ENCODE results near the gene ARHGEF28.

ARHGEF28 gene

DNA sequence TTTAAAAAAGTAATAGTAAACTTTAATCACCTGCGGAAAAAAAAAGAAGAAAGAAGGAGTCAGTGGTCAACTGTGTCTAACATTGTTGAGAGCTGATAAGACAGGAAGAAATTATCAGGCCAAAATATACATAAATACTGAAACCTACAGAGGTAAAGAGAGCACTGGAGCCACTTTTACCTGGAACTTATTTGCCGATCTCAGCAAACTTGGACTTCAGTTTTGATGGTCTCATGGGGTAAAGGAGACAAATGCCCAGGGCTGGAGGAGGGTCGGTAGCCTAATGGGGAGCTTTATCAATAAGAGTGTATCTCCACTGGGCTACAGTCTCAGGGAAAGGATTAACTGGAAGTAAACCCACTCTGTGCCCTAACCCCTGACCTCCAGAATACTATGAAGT lies 26.6 kb upstream of the ARHGEF28 start:
- WGBS, result 98% methylated on average over 2 of the region's 3 CpGs

DNA sequence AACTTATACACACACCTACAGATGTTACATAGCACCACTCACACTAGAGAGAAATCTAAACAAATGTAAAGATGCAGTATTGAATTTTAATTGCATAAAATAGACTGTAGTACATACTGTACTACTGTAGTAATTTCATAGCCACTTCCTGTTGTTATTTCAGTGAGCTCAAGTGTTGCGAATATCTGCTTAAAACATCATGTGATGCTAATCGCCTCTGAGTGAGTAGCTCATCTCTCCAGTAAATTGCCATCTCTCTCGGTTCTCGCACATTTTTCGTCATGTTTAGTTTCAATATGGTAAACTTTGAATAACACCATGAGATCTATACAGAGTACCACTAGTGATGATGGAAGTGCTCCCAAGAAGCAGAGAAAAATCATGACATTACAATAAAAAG lies 22.0 kb upstream of the ARHGEF28 start:
- H3K27ac ChIP-seq (ENCODE audit: low read length, poor library complexity, severe bottlenecking), result no peak overlapping the region

More for the DNA sequence above, 26.6 kb upstream of the ARHGEF28 start:
- H2BK15ac ChIP-seq (ENCODE audit: low read depth, poor library complexity, severe bottlenecking), result no peak overlapping the region
- H3K79me1 ChIP-seq (replicated peaks; ENCODE audit: low read length, poor library complexity, severe bottlenecking), result no peaks in the 10 kb centered on the region
- H2AFZ ChIP-seq (ENCODE audit: low read depth, low read length), result no peak overlapping the region
- H2BK120ac ChIP-seq (ENCODE audit: low read depth, low read length), result no peak overlapping the region
- H3K36me3 ChIP-seq (ENCODE audit: control insufficient read depth in 1 of 2, insufficient read depth in 2 of 2, low read depth in 1 of 2, low read length in 2 of 2), result no peaks in the 10 kb centered on the region
- no peak overlapping the region for H3K9ac ChIP-seq (ENCODE audit: low read length)
- H3K27me3 ChIP-seq (ENCODE audit: control insufficient read depth in 1 of 2, insufficient read depth in 1 of 2, low read length in 2 of 2), result no peaks in the 10 kb centered on the region
- no peak overlapping the region for H3K23ac ChIP-seq (ENCODE audit: low read length in 2 of 2)
- no peak overlapping the region for H2AK5ac ChIP-seq (ENCODE audit: low read length, severe bottlenecking)
- H2BK12ac ChIP-seq (ENCODE audit: low read length in 2 of 2), result no peak overlapping the region
- no peak overlapping the region for H3K4ac ChIP-seq (ENCODE audit: low read depth in 1 of 2, low read length in 2 of 2)
- H2BK5ac ChIP-seq (ENCODE audit: low read depth, low read length, poor library complexity, severe bottlenecking), result no peak overlapping the region
- DNase-seq, result no peak
- no peak overlapping the region for H3K4me2 ChIP-seq (ENCODE audit: low read length, poor library complexity, severe bottlenecking)
- H3K14ac ChIP-seq (ENCODE audit: low read length in 2 of 2), result no peak overlapping the region
- no peaks in the 10 kb centered on the region for H3K4me1 ChIP-seq (ENCODE audit: control insufficient read depth, insufficient read depth, low read depth, low read length)
- H3K27ac ChIP-seq (ENCODE audit: low read length, poor library complexity, severe bottlenecking), result no peak overlapping the region
- H3K18ac ChIP-seq (ENCODE audit: low read depth in 1 of 2, low read length in 2 of 2), result no peak overlapping the region
- H4K91ac ChIP-seq (ENCODE audit: low read length), result no peak overlapping the region
- H3K4me3 ChIP-seq (ENCODE audit: insufficient read depth in 1 of 2, low read depth in 1 of 2, low read length in 2 of 2), result no peak overlapping the region
- peaks cover 11% of the 10 kb centered on the region for H3K9me3 ChIP-seq (ENCODE audit: control insufficient read depth, low read length)
- no peak overlapping the region for H4K8ac ChIP-seq (ENCODE audit: low read length)

DNA sequence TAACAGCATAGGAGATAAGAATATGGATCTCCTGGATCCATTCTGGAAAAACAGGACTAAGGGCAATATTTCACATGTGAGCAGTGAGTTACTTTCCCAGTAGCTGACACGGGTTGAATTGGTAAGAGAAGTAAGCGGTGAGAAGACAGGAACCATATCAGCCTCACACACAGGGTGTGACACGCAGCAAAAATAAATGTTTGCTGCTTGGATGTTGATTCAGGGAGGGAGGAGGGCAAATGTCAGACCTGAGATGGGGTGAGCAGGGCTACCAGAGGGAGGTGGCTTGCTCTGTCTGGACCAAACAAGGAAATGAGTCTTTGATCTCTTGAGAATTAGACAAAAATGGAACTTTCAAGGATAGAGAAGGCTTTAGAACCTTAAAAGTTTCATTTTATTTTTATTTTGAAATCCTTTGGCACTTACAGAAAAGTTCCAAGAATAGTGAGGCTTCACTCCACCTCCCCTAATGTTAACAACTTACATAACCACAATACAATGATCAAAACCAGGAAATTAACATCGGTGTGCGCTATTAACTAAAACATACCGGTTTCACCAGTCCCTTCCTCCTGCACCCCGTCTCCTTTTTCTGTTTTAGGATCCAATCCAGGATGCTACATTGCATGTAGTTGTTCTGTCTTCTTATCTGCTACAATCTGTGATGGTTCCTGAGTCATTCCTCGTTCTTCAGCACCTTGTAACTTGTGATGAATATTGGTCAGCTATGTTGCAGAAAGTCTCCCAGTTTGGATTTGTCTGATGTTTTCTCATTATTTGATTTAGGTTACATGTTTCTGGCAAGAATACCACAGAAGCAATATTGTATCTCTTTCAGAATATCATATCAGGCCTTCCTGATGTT lies 20.5 kb upstream of the ARHGEF28 start:
- peaks cover 0 to 5% of the 10 kb centered on the region in 2 experiments for H3K27me3 ChIP-seq (ENCODE audit: control insufficient read depth in 1 of 2, insufficient read depth in 1 of 2, low read length in 2 of 2)
- no peaks in the 10 kb centered on the region for H3K36me3 ChIP-seq (ENCODE audit: control insufficient read depth in 1 of 2, insufficient read depth in 2 of 2, low read depth in 1 of 2, low read length in 2 of 2)
- no peak overlapping the region for H2AFZ ChIP-seq (ENCODE audit: low read depth, low read length)
- DNase-seq, result peak; percentile 26
- H3K18ac ChIP-seq (ENCODE audit: low read depth in 1 of 2, low read length in 2 of 2), result no peak overlapping the region
- WGBS, result 80% methylated on average over 7 of the region's 8 CpGs
- no peaks in the 10 kb centered on the region for H3K79me1 ChIP-seq (replicated peaks; ENCODE audit: low read length, poor library complexity, severe bottlenecking)
- H4K91ac ChIP-seq (ENCODE audit: low read length), result no peak overlapping the region
- peaks cover 3% of the 10 kb centered on the region for H3K4me1 ChIP-seq (ENCODE audit: control insufficient read depth, insufficient read depth, low read depth, low read length)
- H2BK120ac ChIP-seq (ENCODE audit: low read depth, low read length), result no peak overlapping the region
- no peak overlapping the region for H3K27ac ChIP-seq (ENCODE audit: low read length, poor library complexity, severe bottlenecking)
- no peak overlapping the region for H3K4me2 ChIP-seq (ENCODE audit: low read length, poor library complexity, severe bottlenecking)
- peak overlapping the region in 1 of 2 experiments; percentile 42 for H3K14ac ChIP-seq (ENCODE audit: low read length in 2 of 2)
- H3K4me3 ChIP-seq (ENCODE audit: insufficient read depth in 1 of 2, low read depth in 1 of 2, low read length in 2 of 2), result no peak overlapping the region
- peak overlapping the region; percentile 65 for H2AK5ac ChIP-seq (ENCODE audit: low read length, severe bottlenecking)
- H2BK12ac ChIP-seq (ENCODE audit: low read length in 2 of 2), result peak overlapping the region in 1 of 2 experiments; percentile 29
- no peak overlapping the region for H2BK5ac ChIP-seq (ENCODE audit: low read depth, low read length, poor library complexity, severe bottlenecking)
- H4K8ac ChIP-seq (ENCODE audit: low read length), result no peak overlapping the region
- H3K23ac ChIP-seq (ENCODE audit: low read length in 2 of 2), result no peak overlapping the region
- H2BK15ac ChIP-seq (ENCODE audit: low read depth, poor library complexity, severe bottlenecking), result no peak overlapping the region
- no peak overlapping the region for H3K4ac ChIP-seq (ENCODE audit: low read depth in 1 of 2, low read length in 2 of 2)
- no peak overlapping the region for H3K9ac ChIP-seq (ENCODE audit: low read length)
- peaks cover 11% of the 10 kb centered on the region for H3K9me3 ChIP-seq (ENCODE audit: control insufficient read depth, low read length)

More for the DNA sequence above, 22.0 kb upstream of the ARHGEF28 start:
- H3K79me1 ChIP-seq (replicated peaks; ENCODE audit: low read length, poor library complexity, severe bottlenecking), result no peaks in the 10 kb centered on the region
- WGBS, result 91% methylated on average over 5 of the region's 5 CpGs
- no peak overlapping the region for H3K4ac ChIP-seq (ENCODE audit: low read depth in 1 of 2, low read length in 2 of 2)
- H3K27me3 ChIP-seq (ENCODE audit: control insufficient read depth in 1 of 2, insufficient read depth in 1 of 2, low read length in 2 of 2), result no peaks in the 10 kb centered on the region
- no peak overlapping the region for H3K9ac ChIP-seq (ENCODE audit: low read length)
- no peak overlapping the region for H2BK5ac ChIP-seq (ENCODE audit: low read depth, low read length, poor library complexity, severe bottlenecking)
- peaks cover 11% of the 10 kb centered on the region for H3K9me3 ChIP-seq (ENCODE audit: control insufficient read depth, low read length)
- no peak overlapping the region for H3K4me2 ChIP-seq (ENCODE audit: low read length, poor library complexity, severe bottlenecking)
- no peak overlapping the region for H2BK15ac ChIP-seq (ENCODE audit: low read depth, poor library complexity, severe bottlenecking)
- no peak overlapping the region for H2BK120ac ChIP-seq (ENCODE audit: low read depth, low read length)
- H4K8ac ChIP-seq (ENCODE audit: low read length), result no peak overlapping the region
- DNase-seq, result no peak
- no peak overlapping the region for H3K14ac ChIP-seq (ENCODE audit: low read length in 2 of 2)
- H4K91ac ChIP-seq (ENCODE audit: low read length), result no peak overlapping the region
- H3K4me3 ChIP-seq (ENCODE audit: insufficient read depth in 1 of 2, low read depth in 1 of 2, low read length in 2 of 2), result no peak overlapping the region
- H2AFZ ChIP-seq (ENCODE audit: low read depth, low read length), result no peak overlapping the region
- no peak overlapping the region for H3K18ac ChIP-seq (ENCODE audit: low read depth in 1 of 2, low read length in 2 of 2)
- no peak overlapping the region for H2AK5ac ChIP-seq (ENCODE audit: low read length, severe bottlenecking)
- no peaks in the 10 kb centered on the region for H3K36me3 ChIP-seq (ENCODE audit: control insufficient read depth in 1 of 2, insufficient read depth in 2 of 2, low read depth in 1 of 2, low read length in 2 of 2)
- no peak overlapping the region for H2BK12ac ChIP-seq (ENCODE audit: low read length in 2 of 2)
- H3K23ac ChIP-seq (ENCODE audit: low read length in 2 of 2), result no peak overlapping the region
- H3K4me1 ChIP-seq (ENCODE audit: control insufficient read depth, insufficient read depth, low read depth, low read length), result peaks cover 3% of the 10 kb centered on the region

DNA sequence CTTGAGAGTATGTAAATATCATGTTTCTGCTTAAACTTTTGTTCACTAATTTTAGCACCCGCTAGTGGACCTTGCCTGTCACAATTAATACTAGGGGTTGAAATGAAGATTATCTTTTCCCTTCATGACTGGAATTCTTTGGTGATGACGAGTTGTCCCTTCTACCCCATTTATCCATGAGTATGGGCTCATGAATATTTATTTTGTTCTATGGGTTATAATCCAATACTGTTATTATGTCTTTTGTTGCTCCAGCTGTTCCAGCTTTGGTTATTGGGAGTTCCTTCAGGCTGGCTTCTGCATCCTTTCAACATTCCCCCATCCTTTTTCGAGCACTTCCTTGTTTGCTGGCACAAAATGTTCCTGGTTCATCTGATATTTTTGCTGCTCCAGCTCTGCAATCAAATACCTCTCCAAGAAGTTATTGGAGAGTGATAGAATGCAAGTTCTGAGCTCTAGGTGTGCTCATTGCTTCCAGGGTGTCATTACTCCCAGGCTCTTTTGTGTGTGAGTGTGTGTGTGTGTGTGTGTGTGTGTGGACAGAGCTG lies 19.7 kb upstream of the ARHGEF28 start:
- Histone ChIP-seq H3K23ac (ENCODE audit: low read length in 2 of 2) (no peak overlapping the region), H2BK5ac (ENCODE audit: low read depth, low read length, poor library complexity, severe bottlenecking) (no peak overlapping the region), H2AFZ (ENCODE audit: low read depth, low read length) (no peak overlapping the region), H3K4me3 (ENCODE audit: insufficient read depth in 1 of 2, low read depth in 1 of 2, low read length in 2 of 2) (no peak overlapping the region), H3K79me1 (replicated peaks; ENCODE audit: low read length, poor library complexity, severe bottlenecking) (no peaks in the 10 kb centered on the region), H3K4me2 (ENCODE audit: low read length, poor library complexity, severe bottlenecking) (peak overlapping the region; percentile 8), H2BK15ac (ENCODE audit: low read depth, poor library complexity, severe bottlenecking) (no peak overlapping the region), H3K27ac (ENCODE audit: low read length, poor library complexity, severe bottlenecking) (peak overlapping the region; percentile 43), H3K18ac (ENCODE audit: low read depth in 1 of 2, low read length in 2 of 2) (no peak overlapping the region), H4K91ac (ENCODE audit: low read length) (no peak overlapping the region), H3K9ac (ENCODE audit: low read length) (no peak overlapping the region), H3K9me3 (ENCODE audit: control insufficient read depth, low read length) (peaks cover 11% of the 10 kb centered on the region), H2AK5ac (ENCODE audit: low read length, severe bottlenecking) (no peak overlapping the region), H2BK12ac (ENCODE audit: low read length in 2 of 2) (no peak overlapping the region), H2BK120ac (ENCODE audit: low read depth, low read length) (no peak overlapping the region), H3K4ac (ENCODE audit: low read depth in 1 of 2, low read length in 2 of 2) (no peak overlapping the region), H3K36me3 (ENCODE audit: control insufficient read depth in 1 of 2, insufficient read depth in 2 of 2, low read depth in 1 of 2, low read length in 2 of 2) (no peaks in the 10 kb centered on the region), H3K4me1 (ENCODE audit: control insufficient read depth, insufficient read depth, low read depth, low read length) (peaks cover 3% of the 10 kb centered on the region), H4K8ac (ENCODE audit: low read length) (no peak overlapping the region), H3K27me3 (ENCODE audit: control insufficient read depth in 1 of 2, insufficient read depth in 1 of 2, low read length in 2 of 2) (peaks cover 0 to 7% of the 10 kb centered on the region in 2 experiments), H3K14ac (ENCODE audit: low read length in 2 of 2) (no peak overlapping the region)
- no peak for DNase-seq
- WGBS, result no CpG with 5 or more reads among the region's 3 CpGs

Measured in mesenchymal stem cell (in vitro differentiated cells and primary cell).